Natural killer cell (primary cell): Measurements from ENCODE around the gene ALK. TPM values are rescaled to one million over a fixed set of nuclear protein-coding genes. Genes with fewer than 3 reads are reported as not detected.

Experiments used
- ATAC-seq, 3 donors: fragments of 150-1000 bp in 2 of 3; fragments of 200-7000 bp in 1 of 3; cut with Tn5 transposase; 1 replicate in 1 of 3; 2 replicates in 2 of 3; pipeline ENCODE4 v1.10.0; 2021; ENCODE audit warnings: mild to moderate bottlenecking in 2 of 3, moderate library complexity in 2 of 3
- DNase-seq, 2 donors: peaks; one replicate each; pipeline versions ENCODE4 v3.0.0 to v3.0.0-alpha.2; 2013 to 2021; ENCODE audit warnings: mixed read lengths in 1 of 2
- H3K27ac ChIP-seq: one replicate; pipeline ENCODE4 v1.5.1; 2013; ENCODE audit warnings: mild to moderate bottlenecking, low read length
- H3K27me3 ChIP-seq: one replicate; pipeline ENCODE4 v1.6.1; 2013; ENCODE audit warnings: low read length; ENCODE audit not compliant: control insufficient read depth, insufficient read depth
- H3K36me3 ChIP-seq: one replicate; pipeline ENCODE4 v1.6.1; 2013; ENCODE audit warnings: low read length; ENCODE audit not compliant: control insufficient read depth, insufficient read depth
- H3K4me1 ChIP-seq: one replicate; pipeline ENCODE4 v1.6.1; 2013; ENCODE audit warnings: low read length; ENCODE audit not compliant: control insufficient read depth, insufficient read depth
- H3K4me3 ChIP-seq: one replicate; pipeline ENCODE4 v1.5.1; 2013; ENCODE audit warnings: low read length
- H3K9me3 ChIP-seq: one replicate; pipeline ENCODE4 v1.6.1; 2013; ENCODE audit warnings: low read length; ENCODE audit not compliant: control insufficient read depth, insufficient read depth
- H3K27ac Mint-ChIP-seq, 2 donors: one replicate each; pipeline ENCODE4 v1.8.0; 2022; ENCODE audit warnings: mild to moderate bottlenecking in 2 of 2, mixed read lengths in 2 of 2, moderate library complexity in 1 of 2
- H3K27me3 Mint-ChIP-seq, 2 donors: one replicate each; pipeline ENCODE4 v1.8.0; 2022; ENCODE audit warnings: low read depth in 2 of 2, mixed read lengths in 2 of 2
- H3K36me3 Mint-ChIP-seq: one replicate; pipeline ENCODE4 v1.8.0; 2022; ENCODE audit warnings: mixed read lengths
- H3K4me1 Mint-ChIP-seq, 2 donors: one replicate each; pipeline ENCODE4 v1.8.0; 2022; ENCODE audit warnings: mixed read lengths in 2 of 2
- H3K4me3 Mint-ChIP-seq: one replicate; pipeline ENCODE4 v1.8.0; 2022; ENCODE audit warnings: mild to moderate bottlenecking, moderate library complexity, mixed read lengths
- H3K9me3 Mint-ChIP-seq, 2 donors: one replicate each; pipeline ENCODE4 v1.8.0; 2022; ENCODE audit warnings: mixed read lengths in 2 of 2
- WGBS: methylation state at CpG from one replicate; pipeline ENCODE4 v1.1.7; 2013; ENCODE audit warnings: missing lambda C conversion rate; ENCODE audit not compliant: insufficient coverage; 5-methylcytosine and 5-hydroxymethylcytosine counted together
- intact Hi-C: fragments of 100-400 bp; cut with micrococcal nuclease; formaldehyde crosslinking; loops from one replicate; pipeline ENCODE4 v1.14.2; 2022
- total RNA-seq, 4 donors: library from RNA; stranded (reverse); fragments of 120-200 nt in 1 of 4; gene quantifications; one replicate each; pipeline versions ENCODE4 v1.2.3 to v1.2.4, GENCODE V29; 2013 to 2022
- TF ChIP-seq, protein P1 (sequence below): fragments of 200-600 bp; IDR thresholded peaks from one replicate; pipeline ENCODE4 v1.8.0; 2022; ENCODE audit warnings: antibody characterized with exemption

Gene ALK
- total RNA-seq, 3 donors from 2014 or later (not counting 1 experiment from before 2014, with no cell fraction given) = not detected

- 54% methylated on average over 12 of the region's 12 CpGs for WGBS
- no peak overlapping the region for H3K4me3 Mint-ChIP-seq
- H3K36me3 Mint-ChIP-seq = no peaks in the 10 kb centered on the region
- peaks cover 3 to 5% of the 10 kb centered on the region in 2 donors for H3K9me3 Mint-ChIP-seq
- H3K36me3 ChIP-seq = no peaks in the 10 kb centered on the region
- H3K27me3 ChIP-seq = no peaks in the 10 kb centered on the region
- no peaks in the 10 kb centered on the region for H3K9me3 ChIP-seq
- no peak for ATAC-seq
- H3K27ac Mint-ChIP-seq = no peak overlapping the region
- no peaks in the 10 kb centered on the region for H3K4me1 Mint-ChIP-seq
- DNase-seq = no peak
- TF ChIP-seq, protein P1, sequence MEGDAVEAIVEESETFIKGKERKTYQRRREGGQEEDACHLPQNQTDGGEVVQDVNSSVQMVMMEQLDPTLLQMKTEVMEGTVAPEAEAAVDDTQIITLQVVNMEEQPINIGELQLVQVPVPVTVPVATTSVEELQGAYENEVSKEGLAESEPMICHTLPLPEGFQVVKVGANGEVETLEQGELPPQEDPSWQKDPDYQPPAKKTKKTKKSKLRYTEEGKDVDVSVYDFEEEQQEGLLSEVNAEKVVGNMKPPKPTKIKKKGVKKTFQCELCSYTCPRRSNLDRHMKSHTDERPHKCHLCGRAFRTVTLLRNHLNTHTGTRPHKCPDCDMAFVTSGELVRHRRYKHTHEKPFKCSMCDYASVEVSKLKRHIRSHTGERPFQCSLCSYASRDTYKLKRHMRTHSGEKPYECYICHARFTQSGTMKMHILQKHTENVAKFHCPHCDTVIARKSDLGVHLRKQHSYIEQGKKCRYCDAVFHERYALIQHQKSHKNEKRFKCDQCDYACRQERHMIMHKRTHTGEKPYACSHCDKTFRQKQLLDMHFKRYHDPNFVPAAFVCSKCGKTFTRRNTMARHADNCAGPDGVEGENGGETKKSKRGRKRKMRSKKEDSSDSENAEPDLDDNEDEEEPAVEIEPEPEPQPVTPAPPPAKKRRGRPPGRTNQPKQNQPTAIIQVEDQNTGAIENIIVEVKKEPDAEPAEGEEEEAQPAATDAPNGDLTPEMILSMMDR = no peak
- intact Hi-C loops = no loop called here
- peaks cover 6 to 7% of the 10 kb centered on the region in 2 donors for H3K27me3 Mint-ChIP-seq
- no peaks in the 10 kb centered on the region for H3K4me1 ChIP-seq
- no peak overlapping the region for H3K4me3 ChIP-seq
- H3K27ac ChIP-seq = no peak overlapping the region
These were observed 72.6 kb downstream of the ALK start for GRCh38 chr2:29848566-29849310.

- no peaks in the 10 kb centered on the region for H3K4me1 ChIP-seq
- DNase-seq (no peak), ATAC-seq (no peak)
- no peaks in the 10 kb centered on the region for H3K9me3 ChIP-seq
- no peaks in the 10 kb centered on the region for H3K36me3 ChIP-seq
- Mint-ChIP-seq H3K9me3 (no peaks in the 10 kb centered on the region), H3K36me3 (no peaks in the 10 kb centered on the region), H3K4me1 (no peaks in the 10 kb centered on the region), H3K27ac (no peak overlapping the region), H3K4me3 (no peak overlapping the region), H3K27me3 (peaks cover 6 to 13% of the 10 kb centered on the region in 2 donors)
- WGBS = 67% methylated on average over 4 of the region's 6 CpGs
- intact Hi-C loops = no loop called here
- no peaks in the 10 kb centered on the region for H3K27me3 ChIP-seq
- no peak overlapping the region for H3K4me3 ChIP-seq
- TF ChIP-seq, protein P1 = no peak
- no peak overlapping the region for H3K27ac ChIP-seq
These were observed 73.5 kb downstream of the ALK start for GRCh38 chr2:29847886-29848285.

DNA sequence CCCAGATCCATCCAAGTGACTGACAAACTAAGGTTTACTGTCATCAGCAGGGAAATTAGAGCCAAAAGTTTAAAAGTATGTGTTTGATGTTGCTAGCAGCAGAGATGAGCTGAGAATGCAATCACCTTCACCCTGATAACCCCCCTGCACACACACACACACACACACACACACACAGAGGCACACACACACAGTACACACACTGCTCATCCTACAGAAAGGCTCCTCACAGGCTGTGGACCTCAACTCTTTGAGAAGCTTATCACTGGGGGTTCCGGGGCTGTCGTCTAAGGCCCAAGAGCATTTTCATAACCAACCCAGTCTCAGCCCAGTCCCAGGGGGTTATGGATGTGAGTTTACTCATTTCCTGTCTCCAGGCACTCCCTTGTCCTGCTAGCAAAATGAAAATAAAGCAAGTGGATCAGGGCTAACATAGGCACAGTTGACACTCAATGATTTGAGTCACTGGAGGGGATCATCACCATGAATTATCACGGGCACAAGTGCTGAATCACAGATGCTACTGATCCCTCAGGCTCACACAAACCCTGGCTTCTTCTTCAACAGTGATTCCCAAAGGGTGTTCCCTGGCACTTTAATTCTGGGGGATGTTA, 76.6 kb downstream of the ALK start:
- Mint-ChIP-seq H3K4me3 (no peak overlapping the region), H3K27me3 (peaks cover 10 to 31% of the 10 kb centered on the region in 2 donors)
- intact Hi-C loops = loop anchor here (5.0 kb wide), 2 partner anchors 548 to 1023 kb away; no protein-coding TSS in a partner anchor

More for the DNA sequence above, 76.6 kb downstream of the ALK start:
- Histone ChIP-seq H3K36me3 (no peaks in the 10 kb centered on the region), H3K4me3 (no peak overlapping the region), H3K27ac (no peak overlapping the region), H3K4me1 (no peaks in the 10 kb centered on the region), H3K27me3 (no peaks in the 10 kb centered on the region), H3K9me3 (no peaks in the 10 kb centered on the region)
- Mint-ChIP-seq H3K4me1 (no peaks in the 10 kb centered on the region), H3K36me3 (no peaks in the 10 kb centered on the region), H3K27ac (no peak overlapping the region), H3K9me3 (no peaks in the 10 kb centered on the region)
- TF ChIP-seq, protein P1 = no peak
- ATAC-seq = no peak
- no peak for DNase-seq
- WGBS = 71% methylated on average over 1 of the region's 3 CpGs
